DND-41 (cell line): ENCODE measurements around the gene B4GALT6.

ENCODE experiments used
- CTCF ChIP-seq: IDR thresholded peaks from 2 replicates; pipeline ENCODE4 v1.5.1; 2012; ENCODE audit warnings: borderline replicate concordance, low read length, moderate library complexity, mild to moderate bottlenecking; ENCODE audit not compliant: poor library complexity, severe bottlenecking; ENCODE audit errors: extremely low read depth
- EZH2 ChIP-seq: IDR thresholded peaks from 3 replicates; pipeline ENCODE4 v1.6.1; 2012; ENCODE audit warnings: borderline replicate concordance, low read depth, mild to moderate bottlenecking, moderate library complexity, low read length, inconsistent platforms; ENCODE audit not compliant: severe bottlenecking

GRCh38 chr18:31710826-31711225 is 26.4 kb upstream of the B4GALT6 start:
- TF ChIP-seq CTCF (peak; percentile 40), EZH2 (no peak)
